Measurements from ENCODE around the gene ARHGEF16.
A peak's percentile ranks its signal among the peaks of the same experiment; 100 is the strongest.

The ARHGEF16 gene

DNA sequence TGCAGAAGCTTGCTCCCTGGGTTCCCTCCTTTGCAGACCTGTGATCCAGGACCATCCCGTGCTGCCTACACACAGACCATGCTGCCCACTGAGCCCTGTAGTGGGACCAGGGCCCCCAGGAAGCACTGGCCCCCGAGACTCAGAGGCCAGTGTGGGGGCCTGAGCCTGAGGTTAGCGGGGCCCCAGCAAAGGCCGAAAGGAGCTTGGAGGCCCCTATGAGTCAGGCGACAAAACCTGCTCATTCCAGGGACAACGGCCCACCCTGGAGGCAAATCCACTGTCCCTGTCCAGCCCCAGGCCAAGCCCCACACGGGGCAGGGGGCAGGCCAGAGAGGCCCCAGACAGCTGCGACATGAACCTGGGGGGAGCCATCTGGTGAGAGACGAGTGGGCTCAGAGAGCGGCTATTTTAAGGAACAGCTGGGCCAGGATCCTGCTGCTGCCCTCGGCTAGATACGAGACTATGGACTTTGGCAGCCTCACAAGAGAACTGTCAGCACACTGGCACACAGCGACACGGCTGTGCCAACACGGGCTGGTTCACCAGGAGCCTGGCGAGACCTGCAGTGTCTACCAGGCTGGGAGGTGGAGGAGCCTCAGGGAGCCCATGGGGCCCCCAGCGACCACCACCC lies 74.7 kb downstream of the ARHGEF16 start:
- Histone ChIP-seq H3K4me1 (ENCODE audit: insufficient read depth, low read length) (peaks cover 14% of the 10 kb centered on the region), H2AFZ (ENCODE audit: low read depth, low read length) (no peak overlapping the region), H3K36me3 (ENCODE audit: insufficient read depth, low read length) (no peaks in the 10 kb centered on the region), H3K9me3 (ENCODE audit: low read length) (no peaks in the 10 kb centered on the region), H3K27me3 (ENCODE audit: insufficient read depth, low read length) (no peaks in the 10 kb centered on the region), H3K4me3 (ENCODE audit: low read length) (no peak overlapping the region)

DNA sequence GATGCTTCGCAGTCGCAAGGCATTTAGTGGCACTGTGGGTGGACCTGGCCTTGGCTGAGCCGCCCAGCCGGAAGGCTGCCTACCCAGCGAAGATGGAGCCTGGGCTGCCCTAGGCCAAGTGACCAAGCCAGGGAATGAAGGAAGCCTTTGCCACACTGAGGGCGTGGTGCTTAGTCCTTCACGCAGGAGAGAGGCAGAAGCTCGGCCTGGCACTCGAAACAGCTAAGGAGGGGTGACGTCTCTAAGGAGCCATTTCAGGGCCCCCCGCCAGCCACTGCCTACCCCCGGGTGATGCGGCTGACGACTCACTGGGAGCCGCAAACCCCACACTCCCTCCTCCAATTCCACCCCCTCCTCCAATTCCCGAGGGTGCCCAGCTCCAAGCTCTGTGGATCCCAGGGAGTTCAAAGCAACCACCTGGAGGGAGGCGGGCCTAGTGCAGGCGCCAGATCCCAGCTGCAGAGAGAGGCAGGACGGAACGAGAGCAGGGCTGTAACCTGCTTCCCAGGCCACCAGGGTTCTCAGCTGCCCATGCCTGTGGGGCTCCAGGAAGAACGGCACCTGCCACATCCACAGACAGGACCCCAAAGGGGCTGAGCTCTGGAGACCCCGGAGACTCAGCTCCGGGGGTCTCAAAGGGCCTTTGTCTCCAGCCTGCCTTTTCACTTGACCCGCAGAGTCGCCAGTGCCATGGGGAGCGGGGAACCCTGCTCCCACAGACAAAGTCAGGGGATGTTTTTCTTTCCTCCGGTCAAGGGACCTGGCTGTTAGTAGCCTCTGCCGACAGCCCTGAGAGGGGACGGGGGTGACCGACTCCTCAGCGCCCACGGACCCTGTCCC lies 75.8 kb downstream of the ARHGEF16 start:
- Histone ChIP-seq H2AFZ (ENCODE audit: low read depth, low read length) (no peak overlapping the region), H3K9me3 (ENCODE audit: low read length) (no peaks in the 10 kb centered on the region), H3K4me3 (ENCODE audit: low read length) (peak overlapping the region; percentile 49), H3K4me1 (ENCODE audit: insufficient read depth, low read length) (peaks cover 14% of the 10 kb centered on the region), H3K27me3 (ENCODE audit: insufficient read depth, low read length) (no peaks in the 10 kb centered on the region), H3K36me3 (ENCODE audit: insufficient read depth, low read length) (no peaks in the 10 kb centered on the region)

All from neuron (in vitro differentiated cells).